ENCODE measurements around the gene MBOAT7.

The MBOAT7 gene

GRCh38 chr19:54138489-54139256 is 50.7 kb downstream of the MBOAT7 start:
- peak in 1 of 4 experiments; percentile 31 for DNase-seq

- DNase-seq, result peak in 1 of 4 experiments; percentile 18
Observed at GRCh38 chr19:54137699-54138488, 51.5 kb downstream of the MBOAT7 start, which contains the start of gene CNOT3. TSS of gene CNOT3 (plus strand) at chr19:54137762. CDS start at chr19:54142979, 5,217 bp downstream.

GRCh38 chr19:54136864-54137698 is 52.3 kb downstream of the MBOAT7 start:
- DNase-seq, result peak; percentile 100

GRCh38 chr19:54136086-54136863 is 53.1 kb downstream of the MBOAT7 start:
- DNase-seq, result peak in 2 of 4 experiments; percentile 19 to 45

- DNase-seq, result no peak
Observed at GRCh38 chr19:54133957-54134590, 55.3 kb downstream of the MBOAT7 start.

GRCh38 chr19:54133312-54133956 is 55.9 kb downstream of the MBOAT7 start:
- peak in 2 of 4 experiments; percentile 12 to 77 for DNase-seq

GRCh38 chr19:54129617-54129996 is 59.8 kb downstream of the MBOAT7 start:
- DNase-seq, result no peak

GRCh38 chr19:54128796-54129616 is 60.4 kb downstream of the MBOAT7 start:
- no peak for DNase-seq

GRCh38 chr19:54128441-54128725 is 61.0 kb downstream of the MBOAT7 start:
- no peak for DNase-seq

GRCh38 chr19:54127688-54128440 is 61.5 kb downstream of the MBOAT7 start:
- DNase-seq, result no peak

- no peak for DNase-seq
Observed at GRCh38 chr19:54125713-54126112, 63.7 kb downstream of the MBOAT7 start.

GRCh38 chr19:54124393-54124792 is 65.0 kb downstream of the MBOAT7 start:
- DNase-seq, result no peak

GRCh38 chr19:54123682-54124081 is 65.7 kb downstream of the MBOAT7 start:
- DNase-seq, result no peak

Data from suppressor macrophage (primary cell).